HG02763 (cell line): ENCODE data around the gene TLL1.

ENCODE experiments used
- ATAC-seq: cut with Tn5 transposase; IDR thresholded peaks from one replicate; pipeline ENCODE4 v1.9.1; 2021; ENCODE audit warnings: mild to moderate bottlenecking, moderate library complexity; ENCODE audit not compliant: unreplicated experiment

The TLL1 gene

GRCh38 chr4:166043801-166044200 lies 170.8 kb downstream of the TLL1 start:
- no peak for ATAC-seq

GRCh38 chr4:166044871-166045270 lies 171.8 kb downstream of the TLL1 start:
- no peak for ATAC-seq

GRCh38 chr4:166045457-166045856 lies 172.4 kb downstream of the TLL1 start:
- peak; percentile 67 for ATAC-seq

- ATAC-seq, result no peak
These were observed 176.0 kb downstream of the TLL1 start for GRCh38 chr4:166049036-166049435.

GRCh38 chr4:166064721-166065120 lies 191.7 kb downstream of the TLL1 start:
- ATAC-seq, result no peak

- ATAC-seq, result no peak
These were observed 192.3 kb downstream of the TLL1 start for GRCh38 chr4:166065324-166065723.

- ATAC-seq, result no peak
These were observed 193.9 kb downstream of the TLL1 start for GRCh38 chr4:166066936-166067335.

- no peak for ATAC-seq
These were observed 194.9 kb downstream of the TLL1 start for GRCh38 chr4:166067915-166068314.

- no peak for ATAC-seq
These were observed 200.7 kb downstream of the TLL1 start for GRCh38 chr4:166073783-166074182.

- no peak for ATAC-seq
These were observed 202.6 kb downstream of the TLL1 start for GRCh38 chr4:166075599-166075998.

- ATAC-seq, result no peak
These were observed 204.7 kb downstream of the TLL1 start for GRCh38 chr4:166077782-166078181.

GRCh38 chr4:166078383-166078782 lies 205.3 kb downstream of the TLL1 start:
- no peak for ATAC-seq

GRCh38 chr4:166078955-166079354 lies 205.9 kb downstream of the TLL1 start:
- ATAC-seq, result no peak

GRCh38 chr4:166087569-166087968 lies 214.5 kb downstream of the TLL1 start:
- no peak for ATAC-seq

- ATAC-seq, result no peak
These were observed 215.5 kb downstream of the TLL1 start for GRCh38 chr4:166088576-166088975.

GRCh38 chr4:166091146-166091545 lies 218.1 kb downstream of the TLL1 start:
- ATAC-seq, result no peak

- no peak for ATAC-seq
These were observed 219.0 kb downstream of the TLL1 start for GRCh38 chr4:166091912-166092510.

- no peak for ATAC-seq
These were observed 219.8 kb downstream of the TLL1 start for GRCh38 chr4:166092797-166093290.

- no peak for ATAC-seq
These were observed 231.6 kb downstream of the TLL1 start for GRCh38 chr4:166104623-166105022.

GRCh38 chr4:166121897-166122296 lies 248.9 kb downstream of the TLL1 start:
- ATAC-seq, result no peak

- no peak for ATAC-seq
These were observed 250.5 kb downstream of the TLL1 start for GRCh38 chr4:166123546-166123945.

- ATAC-seq, result no peak
These were observed 255.4 kb downstream of the TLL1 start for GRCh38 chr4:166128403-166128802.

- no peak for ATAC-seq
These were observed 261.2 kb downstream of the TLL1 start for GRCh38 chr4:166134285-166134684.
